ENCODE results near the gene CRYZ.

Gene CRYZ

GRCh38 chr1:74714429-74715235, 18.2 kb downstream of the CRYZ start:
- Histone ChIP-seq H3K9me3 (ENCODE audit: control insufficient read depth in 5 of 5, low read length in 5 of 5) (no peaks in the 10 kb centered on the region), H3K9ac (ENCODE audit: low read length in 5 of 5) (no peak overlapping the region), H3K4me1 (ENCODE audit: control insufficient read depth in 5 of 5, insufficient read depth in 5 of 5, low read length in 5 of 5) (no peaks in the 10 kb centered on the region), H3K36me3 (ENCODE audit: control insufficient read depth in 5 of 5, insufficient read depth in 5 of 5, low read length in 5 of 5) (peaks cover 29 to 81% (median 69%) of the 10 kb centered on the region in 5 donors), H3K27me3 (ENCODE audit: control insufficient read depth in 5 of 5, insufficient read depth in 4 of 5, low read length in 5 of 5) (no peaks in the 10 kb centered on the region), H3K4me3 (ENCODE audit: low read depth in 1 of 5, low read length in 5 of 5) (no peak overlapping the region), H3K27ac (ENCODE audit: low read depth, low read length) (no peak overlapping the region)

- Histone ChIP-seq H3K36me3 (ENCODE audit: control insufficient read depth in 5 of 5, insufficient read depth in 5 of 5, low read length in 5 of 5) (peaks cover 30 to 84% (median 73%) of the 10 kb centered on the region in 5 donors), H3K27me3 (ENCODE audit: control insufficient read depth in 5 of 5, insufficient read depth in 4 of 5, low read length in 5 of 5) (no peaks in the 10 kb centered on the region), H3K27ac (ENCODE audit: low read depth, low read length) (no peak overlapping the region), H3K9me3 (ENCODE audit: control insufficient read depth in 5 of 5, low read length in 5 of 5) (no peaks in the 10 kb centered on the region), H3K4me1 (ENCODE audit: control insufficient read depth in 5 of 5, insufficient read depth in 5 of 5, low read length in 5 of 5) (no peaks in the 10 kb centered on the region), H3K4me3 (ENCODE audit: low read depth in 1 of 5, low read length in 5 of 5) (no peak overlapping the region), H3K9ac (ENCODE audit: low read length in 5 of 5) (no peak overlapping the region)
These were observed 19.0 kb downstream of the CRYZ start for GRCh38 chr1:74713849-74714248.

- Histone ChIP-seq H3K4me1 (ENCODE audit: control insufficient read depth in 5 of 5, insufficient read depth in 5 of 5, low read length in 5 of 5) (no peaks in the 10 kb centered on the region), H3K36me3 (ENCODE audit: control insufficient read depth in 5 of 5, insufficient read depth in 5 of 5, low read length in 5 of 5) (peaks cover 30 to 85% (median 73%) of the 10 kb centered on the region in 5 donors), H3K27ac (ENCODE audit: low read depth, low read length) (no peak overlapping the region), H3K9me3 (ENCODE audit: control insufficient read depth in 5 of 5, low read length in 5 of 5) (no peaks in the 10 kb centered on the region), H3K27me3 (ENCODE audit: control insufficient read depth in 5 of 5, insufficient read depth in 4 of 5, low read length in 5 of 5) (no peaks in the 10 kb centered on the region), H3K4me3 (ENCODE audit: low read depth in 1 of 5, low read length in 5 of 5) (no peak overlapping the region), H3K9ac (ENCODE audit: low read length in 5 of 5) (no peak overlapping the region)
These were observed 20.0 kb downstream of the CRYZ start for GRCh38 chr1:74712881-74713280.

DNA sequence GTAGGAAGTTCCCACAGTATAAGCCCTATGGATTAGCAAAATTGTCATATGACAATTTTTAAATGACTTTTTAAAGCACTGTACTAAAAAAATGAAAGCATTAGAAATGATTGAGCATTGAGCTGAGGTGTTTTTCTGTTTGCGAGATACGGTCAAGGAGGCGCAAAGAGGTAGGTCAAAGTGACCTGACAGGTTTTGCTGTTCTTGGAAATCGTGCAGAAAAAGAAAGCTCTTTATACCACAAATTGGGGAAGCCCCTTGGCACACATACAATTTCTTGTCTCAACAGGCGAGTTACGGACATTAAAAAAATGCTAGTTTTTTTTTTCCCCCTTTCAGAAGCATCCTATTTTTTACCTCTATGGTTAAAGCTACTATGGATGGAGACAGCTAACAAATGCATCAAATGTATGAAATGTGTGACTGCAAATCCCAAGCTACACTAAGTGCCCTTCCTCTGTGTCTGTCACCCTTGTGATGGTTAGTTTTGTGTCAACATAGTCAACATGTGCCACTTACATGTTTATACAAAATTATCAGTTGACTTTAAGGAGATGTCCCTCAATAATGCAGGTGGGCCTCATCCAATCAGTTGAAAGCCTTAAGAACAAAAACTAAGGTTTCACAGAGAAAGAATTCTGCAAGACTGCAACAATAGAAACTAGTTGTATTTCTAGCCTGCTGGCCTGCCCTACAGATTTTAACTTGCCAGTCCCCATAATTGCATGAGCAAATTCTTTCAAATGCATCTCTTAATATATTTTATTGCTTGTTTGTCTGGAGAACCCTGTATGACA, 29.3 kb downstream of the CRYZ start:
- no peaks in the 10 kb centered on the region for H3K9me3 ChIP-seq (ENCODE audit: control insufficient read depth in 5 of 5, low read length in 5 of 5)
- no peaks in the 10 kb centered on the region for H3K27me3 ChIP-seq (ENCODE audit: control insufficient read depth in 5 of 5, insufficient read depth in 4 of 5, low read length in 5 of 5)
- no peak overlapping the region for H3K4me3 ChIP-seq (ENCODE audit: low read depth in 1 of 5, low read length in 5 of 5)
- H3K36me3 ChIP-seq (ENCODE audit: control insufficient read depth in 5 of 5, insufficient read depth in 5 of 5, low read length in 5 of 5), result peaks cover 26 to 62% (median 50%) of the 10 kb centered on the region in 5 donors
- H3K9ac ChIP-seq (ENCODE audit: low read length in 5 of 5), result no peak overlapping the region
- H3K27ac ChIP-seq (ENCODE audit: low read depth, low read length), result no peak overlapping the region
- no peaks in the 10 kb centered on the region for H3K4me1 ChIP-seq (ENCODE audit: control insufficient read depth in 5 of 5, insufficient read depth in 5 of 5, low read length in 5 of 5)

- Histone ChIP-seq H3K9me3 (ENCODE audit: control insufficient read depth in 5 of 5, low read length in 5 of 5) (no peaks in the 10 kb centered on the region), H3K9ac (ENCODE audit: low read length in 5 of 5) (no peak overlapping the region), H3K4me3 (ENCODE audit: low read depth in 1 of 5, low read length in 5 of 5) (no peak overlapping the region), H3K36me3 (ENCODE audit: control insufficient read depth in 5 of 5, insufficient read depth in 5 of 5, low read length in 5 of 5) (peaks cover 10 to 27% (median 18%) of the 10 kb centered on the region in 5 donors), H3K4me1 (ENCODE audit: control insufficient read depth in 5 of 5, insufficient read depth in 5 of 5, low read length in 5 of 5) (no peaks in the 10 kb centered on the region), H3K27me3 (ENCODE audit: control insufficient read depth in 5 of 5, insufficient read depth in 4 of 5, low read length in 5 of 5) (no peaks in the 10 kb centered on the region), H3K27ac (ENCODE audit: low read depth, low read length) (no peak overlapping the region)
These were observed 33.5 kb downstream of the CRYZ start for GRCh38 chr1:74699331-74699730.

- Histone ChIP-seq H3K4me3 (ENCODE audit: low read depth in 1 of 5, low read length in 5 of 5) (no peak overlapping the region), H3K36me3 (ENCODE audit: control insufficient read depth in 5 of 5, insufficient read depth in 5 of 5, low read length in 5 of 5) (peaks cover 2 to 12% (median 4%) of the 10 kb centered on the region in 5 donors), H3K27ac (ENCODE audit: low read depth, low read length) (no peak overlapping the region), H3K4me1 (ENCODE audit: control insufficient read depth in 5 of 5, insufficient read depth in 5 of 5, low read length in 5 of 5) (no peaks in the 10 kb centered on the region), H3K9ac (ENCODE audit: low read length in 5 of 5) (no peak overlapping the region), H3K27me3 (ENCODE audit: control insufficient read depth in 5 of 5, insufficient read depth in 4 of 5, low read length in 5 of 5) (no peaks in the 10 kb centered on the region), H3K9me3 (ENCODE audit: control insufficient read depth in 5 of 5, low read length in 5 of 5) (no peaks in the 10 kb centered on the region)
These were observed 35.0 kb downstream of the CRYZ start for GRCh38 chr1:74697832-74698231.

DNA sequence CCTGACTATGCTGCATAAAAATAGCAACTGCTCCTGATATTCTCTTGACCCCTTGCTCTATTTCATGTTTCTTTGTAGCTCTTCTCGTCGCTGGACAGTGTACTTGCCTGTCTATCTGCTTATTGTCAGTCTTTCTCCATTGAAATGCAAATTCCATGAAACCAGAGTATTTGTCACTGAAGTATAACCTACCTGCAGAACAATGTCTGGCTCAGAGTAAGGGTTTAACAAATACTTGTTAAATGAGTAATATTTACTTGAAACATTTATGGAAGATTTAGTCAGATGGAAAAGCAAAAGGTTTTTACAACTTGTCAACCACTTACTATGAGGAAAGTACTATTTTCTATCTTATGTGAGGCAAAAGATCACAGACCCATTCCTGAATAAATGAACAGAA, 39.4 kb downstream of the CRYZ start:
- H3K9me3 ChIP-seq (ENCODE audit: control insufficient read depth in 5 of 5, low read length in 5 of 5), result no peaks in the 10 kb centered on the region
- H3K4me3 ChIP-seq (ENCODE audit: low read depth in 1 of 5, low read length in 5 of 5), result no peak overlapping the region
- H3K9ac ChIP-seq (ENCODE audit: low read length in 5 of 5), result no peak overlapping the region
- peaks cover 0 to 3% (median 0%) of the 10 kb centered on the region in 5 donors for H3K4me1 ChIP-seq (ENCODE audit: control insufficient read depth in 5 of 5, insufficient read depth in 5 of 5, low read length in 5 of 5)
- H3K36me3 ChIP-seq (ENCODE audit: control insufficient read depth in 5 of 5, insufficient read depth in 5 of 5, low read length in 5 of 5), result no peaks in the 10 kb centered on the region
- no peaks in the 10 kb centered on the region for H3K27me3 ChIP-seq (ENCODE audit: control insufficient read depth in 5 of 5, insufficient read depth in 4 of 5, low read length in 5 of 5)
- no peak overlapping the region for H3K27ac ChIP-seq (ENCODE audit: low read depth, low read length)

DNA sequence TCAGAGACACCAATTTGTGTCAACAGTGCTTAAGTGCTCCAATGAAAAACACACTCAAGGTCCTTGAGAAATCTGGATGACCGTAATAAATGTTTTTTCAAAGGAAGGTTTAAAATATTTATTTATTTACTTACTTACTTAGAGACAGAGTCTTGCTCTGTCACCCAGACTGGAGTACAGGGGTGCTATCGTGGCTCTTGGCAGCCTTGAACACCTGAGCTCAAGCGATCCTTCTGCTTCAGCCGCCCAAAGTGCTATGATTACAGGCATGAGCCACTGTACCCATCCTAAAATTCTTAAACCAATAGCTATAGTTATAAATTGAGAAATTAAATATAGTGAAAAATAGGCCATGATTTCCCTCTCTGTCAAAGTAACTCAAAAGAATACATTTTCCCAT, 41.9 kb downstream of the CRYZ start:
- Histone ChIP-seq H3K27me3 (ENCODE audit: control insufficient read depth in 5 of 5, insufficient read depth in 4 of 5, low read length in 5 of 5) (no peaks in the 10 kb centered on the region), H3K4me1 (ENCODE audit: control insufficient read depth in 5 of 5, insufficient read depth in 5 of 5, low read length in 5 of 5) (peaks cover 0 to 3% (median 0%) of the 10 kb centered on the region in 5 donors), H3K9ac (ENCODE audit: low read length in 5 of 5) (no peak overlapping the region), H3K27ac (ENCODE audit: low read depth, low read length) (no peak overlapping the region), H3K4me3 (ENCODE audit: low read depth in 1 of 5, low read length in 5 of 5) (no peak overlapping the region), H3K36me3 (ENCODE audit: control insufficient read depth in 5 of 5, insufficient read depth in 5 of 5, low read length in 5 of 5) (no peaks in the 10 kb centered on the region), H3K9me3 (ENCODE audit: control insufficient read depth in 5 of 5, low read length in 5 of 5) (no peaks in the 10 kb centered on the region)

DNA sequence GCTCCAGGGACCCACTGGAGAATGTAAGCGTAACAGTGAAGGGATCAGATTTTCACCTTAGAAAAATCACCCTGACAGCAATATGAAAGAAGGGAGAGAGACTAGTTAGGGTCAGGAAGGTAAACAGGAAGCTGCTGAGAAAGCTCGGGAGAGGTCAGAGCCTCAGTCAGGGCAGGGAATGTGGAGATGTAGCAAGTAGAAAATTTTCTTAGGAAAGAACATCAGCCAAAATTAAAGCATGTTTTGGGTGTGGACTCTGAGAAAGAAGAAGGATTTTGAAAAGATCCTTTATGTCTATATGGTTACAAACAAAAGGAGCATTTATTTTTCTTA, 42.5 kb downstream of the CRYZ start:
- no peaks in the 10 kb centered on the region for H3K27me3 ChIP-seq (ENCODE audit: control insufficient read depth in 5 of 5, insufficient read depth in 4 of 5, low read length in 5 of 5)
- H3K36me3 ChIP-seq (ENCODE audit: control insufficient read depth in 5 of 5, insufficient read depth in 5 of 5, low read length in 5 of 5), result no peaks in the 10 kb centered on the region
- no peak overlapping the region for H3K4me3 ChIP-seq (ENCODE audit: low read depth in 1 of 5, low read length in 5 of 5)
- no peak overlapping the region for H3K9ac ChIP-seq (ENCODE audit: low read length in 5 of 5)
- no peak overlapping the region for H3K27ac ChIP-seq (ENCODE audit: low read depth, low read length)
- H3K9me3 ChIP-seq (ENCODE audit: control insufficient read depth in 5 of 5, low read length in 5 of 5), result no peaks in the 10 kb centered on the region
- peaks cover 0 to 3% (median 0%) of the 10 kb centered on the region in 5 donors for H3K4me1 ChIP-seq (ENCODE audit: control insufficient read depth in 5 of 5, insufficient read depth in 5 of 5, low read length in 5 of 5)

GRCh38 chr1:74689621-74690363, 43.1 kb downstream of the CRYZ start:
- no peak overlapping the region for H3K9ac ChIP-seq (ENCODE audit: low read length in 5 of 5)
- H3K36me3 ChIP-seq (ENCODE audit: control insufficient read depth in 5 of 5, insufficient read depth in 5 of 5, low read length in 5 of 5), result no peaks in the 10 kb centered on the region
- peaks cover 0 to 3% (median 0%) of the 10 kb centered on the region in 5 donors for H3K4me1 ChIP-seq (ENCODE audit: control insufficient read depth in 5 of 5, insufficient read depth in 5 of 5, low read length in 5 of 5)
- H3K27me3 ChIP-seq (ENCODE audit: control insufficient read depth in 5 of 5, insufficient read depth in 4 of 5, low read length in 5 of 5), result no peaks in the 10 kb centered on the region
- no peak overlapping the region for H3K27ac ChIP-seq (ENCODE audit: low read depth, low read length)
- no peaks in the 10 kb centered on the region for H3K9me3 ChIP-seq (ENCODE audit: control insufficient read depth in 5 of 5, low read length in 5 of 5)
- no peak overlapping the region for H3K4me3 ChIP-seq (ENCODE audit: low read depth in 1 of 5, low read length in 5 of 5)

Measured in subcutaneous abdominal adipose tissue (tissue), 5 donors.